HL-60 (cell line): ENCODE results near the gene TLR9.

Source experiments
- DNase-seq, 2 experiments: peaks; one replicate each; pipeline ENCODE4 v3.0.0-alpha.2; 2010 to 2020; ENCODE audit warnings: low read depth in 1 of 2, low spot score in 1 of 2
- H3K27ac ChIP-seq: fragments of 250-450 bp; sonication (Bioruptor Pico); replicated peaks from 2 replicates; pipeline ENCODE4 v1.5.1; 2020; ENCODE audit warnings: mild to moderate bottlenecking, moderate library complexity
- H3K27me3 ChIP-seq: fragments of 250-450 bp; sonication (Bioruptor Pico); 2 replicates; pipeline ENCODE4 v1.5.1; 2021; ENCODE audit warnings: mild to moderate bottlenecking, moderate library complexity; ENCODE audit not compliant: insufficient read depth, poor library complexity, severe bottlenecking
- H3K4me3 ChIP-seq: replicated peaks from 2 replicates; pipeline ENCODE4 v1.5.1; 2011; ENCODE audit warnings: mild to moderate bottlenecking, control low read depth, low read length; ENCODE audit not compliant: insufficient read depth
- CTCF ChIP-seq: IDR thresholded peaks from one replicate; pipeline ENCODE4 v1.5.1; 2011; ENCODE audit warnings: low read length, control low read depth, inconsistent platforms; ENCODE audit not compliant: insufficient read depth
- GABPA ChIP-seq: IDR thresholded peaks from 2 replicates; pipeline ENCODE4 v1.6.1; 2012; ENCODE audit warnings: low read depth
- POLR2AphosphoS5 ChIP-seq: IDR thresholded peaks from 2 replicates; pipeline ENCODE4 v1.6.1; 2012; ENCODE audit warnings: low read depth
- SPI1 ChIP-seq: IDR thresholded peaks from 2 replicates; pipeline ENCODE4 v1.6.1; 2012; ENCODE audit warnings: low read depth, mild to moderate bottlenecking, borderline replicate concordance
- TF ChIP-seq, protein P1 (sequence below): IDR thresholded peaks from 2 replicates; pipeline ENCODE4 v1.6.1; 2012; ENCODE audit warnings: low read depth; ENCODE audit not compliant: insufficient replicate concordance

Gene TLR9

DNA sequence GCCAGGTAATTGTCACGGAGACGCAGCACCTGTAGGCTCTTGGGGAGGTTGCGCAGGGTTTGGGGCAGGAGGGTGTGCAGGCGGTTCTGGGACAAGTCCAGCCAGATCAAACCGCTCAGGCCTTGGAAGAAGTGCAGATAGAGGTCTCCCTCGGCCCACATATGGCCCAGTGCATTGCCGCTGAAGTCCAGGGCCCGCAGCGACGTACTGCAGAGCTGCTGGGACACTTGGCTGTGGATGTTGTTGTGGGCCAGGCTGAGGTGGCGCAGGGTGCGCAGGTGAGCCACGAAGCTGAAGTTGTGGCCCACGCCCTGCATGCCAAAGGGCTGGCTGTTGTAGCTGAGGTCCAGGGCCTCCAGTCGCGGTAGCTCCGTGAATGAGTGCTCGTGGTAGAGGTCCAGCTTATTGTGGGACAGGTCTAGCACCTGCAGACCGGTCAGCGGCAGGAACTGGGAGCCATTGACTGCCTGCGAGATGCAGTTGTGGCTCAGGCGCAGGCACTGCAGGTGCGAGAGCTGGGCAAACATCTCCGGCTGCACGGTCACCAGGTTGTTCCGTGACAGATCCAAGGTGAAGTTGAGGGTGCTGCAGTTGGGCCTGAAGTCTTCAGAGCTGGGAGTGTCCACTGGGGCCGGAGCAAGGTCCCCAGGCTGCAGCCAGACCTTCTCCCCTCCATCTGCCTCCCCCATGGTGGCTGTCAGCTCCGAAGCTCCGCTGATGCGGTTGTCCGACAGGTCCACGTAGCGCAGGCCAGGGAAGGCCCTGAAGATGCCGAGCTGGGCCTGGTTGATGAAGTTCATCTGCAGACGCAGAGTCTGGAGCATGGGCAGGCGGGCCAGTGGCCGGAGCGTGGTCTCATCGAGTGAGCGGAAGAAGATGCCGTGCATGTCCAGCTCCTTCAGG is 2.9 kb downstream of the TLR9 start:
- no peak for TF ChIP-seq POLR2AphosphoS5
- no peak for TF ChIP-seq GABPA
- TF ChIP-seq CTCF = no peak
- TF ChIP-seq, protein P1, sequence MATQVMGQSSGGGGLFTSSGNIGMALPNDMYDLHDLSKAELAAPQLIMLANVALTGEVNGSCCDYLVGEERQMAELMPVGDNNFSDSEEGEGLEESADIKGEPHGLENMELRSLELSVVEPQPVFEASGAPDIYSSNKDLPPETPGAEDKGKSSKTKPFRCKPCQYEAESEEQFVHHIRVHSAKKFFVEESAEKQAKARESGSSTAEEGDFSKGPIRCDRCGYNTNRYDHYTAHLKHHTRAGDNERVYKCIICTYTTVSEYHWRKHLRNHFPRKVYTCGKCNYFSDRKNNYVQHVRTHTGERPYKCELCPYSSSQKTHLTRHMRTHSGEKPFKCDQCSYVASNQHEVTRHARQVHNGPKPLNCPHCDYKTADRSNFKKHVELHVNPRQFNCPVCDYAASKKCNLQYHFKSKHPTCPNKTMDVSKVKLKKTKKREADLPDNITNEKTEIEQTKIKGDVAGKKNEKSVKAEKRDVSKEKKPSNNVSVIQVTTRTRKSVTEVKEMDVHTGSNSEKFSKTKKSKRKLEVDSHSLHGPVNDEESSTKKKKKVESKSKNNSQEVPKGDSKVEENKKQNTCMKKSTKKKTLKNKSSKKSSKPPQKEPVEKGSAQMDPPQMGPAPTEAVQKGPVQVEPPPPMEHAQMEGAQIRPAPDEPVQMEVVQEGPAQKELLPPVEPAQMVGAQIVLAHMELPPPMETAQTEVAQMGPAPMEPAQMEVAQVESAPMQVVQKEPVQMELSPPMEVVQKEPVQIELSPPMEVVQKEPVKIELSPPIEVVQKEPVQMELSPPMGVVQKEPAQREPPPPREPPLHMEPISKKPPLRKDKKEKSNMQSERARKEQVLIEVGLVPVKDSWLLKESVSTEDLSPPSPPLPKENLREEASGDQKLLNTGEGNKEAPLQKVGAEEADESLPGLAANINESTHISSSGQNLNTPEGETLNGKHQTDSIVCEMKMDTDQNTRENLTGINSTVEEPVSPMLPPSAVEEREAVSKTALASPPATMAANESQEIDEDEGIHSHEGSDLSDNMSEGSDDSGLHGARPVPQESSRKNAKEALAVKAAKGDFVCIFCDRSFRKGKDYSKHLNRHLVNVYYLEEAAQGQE = no peak
- TF ChIP-seq SPI1 = no peak
- H3K4me3 ChIP-seq = no peak overlapping the region
- DNase-seq = no peak
- H3K27ac ChIP-seq = no peak overlapping the region
- no peaks in the 10 kb centered on the region for H3K27me3 ChIP-seq

GRCh38 chr3:52221563-52222318 is 3.7 kb downstream of the TLR9 start:
- H3K4me3 ChIP-seq = no peak overlapping the region
- DNase-seq = no peak
- H3K27ac ChIP-seq = no peak overlapping the region

More at GRCh38 chr3:52221563-52222318, 3.7 kb downstream of the TLR9 start:
- no peaks in the 10 kb centered on the region for H3K27me3 ChIP-seq
- no peak for TF ChIP-seq POLR2AphosphoS5
- no peak for TF ChIP-seq GABPA
- TF ChIP-seq, protein P1 = no peak
- no peak for TF ChIP-seq CTCF
- no peak for TF ChIP-seq SPI1
